HG02943 (cell line): ENCODE measurements around the gene EVC.

Experiments
- ATAC-seq: cut with Tn5 transposase; IDR thresholded peaks from one replicate; pipeline ENCODE4 v1.9.1; 2021; ENCODE audit warnings: mild to moderate bottlenecking, low read depth, moderate library complexity; ENCODE audit not compliant: unreplicated experiment

The EVC gene

GRCh38 chr4:5730436-5730835, 19.4 kb downstream of the EVC start:
- no peak for ATAC-seq

- no peak for ATAC-seq
Measured at GRCh38 chr4:5730993-5731990, 20.3 kb downstream of the EVC start.

- no peak for ATAC-seq
Measured at GRCh38 chr4:5732158-5732557, 21.2 kb downstream of the EVC start.

- ATAC-seq: no peak
Measured at GRCh38 chr4:5734853-5735252, 23.9 kb downstream of the EVC start.

GRCh38 chr4:5735463-5735862, 24.5 kb downstream of the EVC start:
- ATAC-seq: no peak

GRCh38 chr4:5738061-5738460, 27.1 kb downstream of the EVC start:
- no peak for ATAC-seq

GRCh38 chr4:5742388-5742787, 31.4 kb downstream of the EVC start:
- ATAC-seq: no peak

GRCh38 chr4:5742968-5743367, 32.0 kb downstream of the EVC start:
- ATAC-seq: no peak

- ATAC-seq: no peak
Measured at GRCh38 chr4:5746250-5746649, 35.2 kb downstream of the EVC start.

GRCh38 chr4:5746829-5747737, 36.1 kb downstream of the EVC start:
- ATAC-seq: no peak

GRCh38 chr4:5747738-5748375, 36.9 kb downstream of the EVC start:
- ATAC-seq: no peak

GRCh38 chr4:5749568-5749967, 38.6 kb downstream of the EVC start:
- no peak for ATAC-seq

GRCh38 chr4:5750052-5750945, 39.3 kb downstream of the EVC start:
- no peak for ATAC-seq

GRCh38 chr4:5750946-5751665, 40.1 kb downstream of the EVC start:
- ATAC-seq: no peak

- no peak for ATAC-seq
Measured at GRCh38 chr4:5751666-5752375, 40.8 kb downstream of the EVC start.

GRCh38 chr4:5752376-5753184, 41.6 kb downstream of the EVC start:
- no peak for ATAC-seq

- ATAC-seq: no peak
Measured at GRCh38 chr4:5753366-5753765, 42.4 kb downstream of the EVC start.
